Measurements from ENCODE around the gene APP.

APP gene

GRCh38 chr21:25911730-25912401 is 258.7 kb downstream of the APP start:
- in situ Hi-C loops (cut with MboI; ENCODE audit: low sequenced_read_pairs): no loop called here

GRCh38 chr21:25910809-25911208 is 259.8 kb downstream of the APP start:
- in situ Hi-C loops (cut with MboI; ENCODE audit: low sequenced_read_pairs): no loop called here

GRCh38 chr21:25909341-25909740 is 261.2 kb downstream of the APP start:
- in situ Hi-C loops (cut with MboI; ENCODE audit: low sequenced_read_pairs): no loop called here

GRCh38 chr21:25908495-25908894 is 262.1 kb downstream of the APP start:
- in situ Hi-C loops (cut with MboI; ENCODE audit: low sequenced_read_pairs): no loop called here

- in situ Hi-C loops (cut with MboI; ENCODE audit: low sequenced_read_pairs): no loop called here
These were observed 262.8 kb downstream of the APP start for GRCh38 chr21:25907573-25908275.

GRCh38 chr21:25906587-25906986 is 264.0 kb downstream of the APP start:
- in situ Hi-C loops (cut with MboI; ENCODE audit: low sequenced_read_pairs): no loop called here

GRCh38 chr21:25905126-25905525 is 265.4 kb downstream of the APP start:
- in situ Hi-C loops (cut with MboI; ENCODE audit: low sequenced_read_pairs): no loop called here

GRCh38 chr21:25904044-25904695 is 266.4 kb downstream of the APP start:
- in situ Hi-C loops (cut with MboI; ENCODE audit: low sequenced_read_pairs): no loop called here

GRCh38 chr21:25903607-25904006 is 267.0 kb downstream of the APP start:
- in situ Hi-C loops (cut with MboI; ENCODE audit: low sequenced_read_pairs): no loop called here

GRCh38 chr21:25901330-25901979 is 269.1 kb downstream of the APP start:
- in situ Hi-C loops (cut with MboI; ENCODE audit: low sequenced_read_pairs): no loop called here

GRCh38 chr21:25898671-25899070 is 271.9 kb downstream of the APP start:
- in situ Hi-C loops (cut with MboI; ENCODE audit: low sequenced_read_pairs): loop anchor here (25.0 kb wide), 1 partner anchor 814 kb away; no protein-coding TSS in a partner anchor

GRCh38 chr21:25897383-25897782 is 273.2 kb downstream of the APP start:
- in situ Hi-C loops (cut with MboI; ENCODE audit: low sequenced_read_pairs): loop anchor here (25.0 kb wide), 1 partner anchor 815 kb away; no protein-coding TSS in a partner anchor

GRCh38 chr21:25896501-25897056 is 274.0 kb downstream of the APP start:
- in situ Hi-C loops (cut with MboI; ENCODE audit: low sequenced_read_pairs): loop anchor here (25.0 kb wide), 1 partner anchor 816 kb away; no protein-coding TSS in a partner anchor

- in situ Hi-C loops (cut with MboI; ENCODE audit: low sequenced_read_pairs): loop anchor here (25.0 kb wide), 1 partner anchor 817 kb away; no protein-coding TSS in a partner anchor
These were observed 274.9 kb downstream of the APP start for GRCh38 chr21:25895565-25896205.

- in situ Hi-C loops (cut with MboI; ENCODE audit: low sequenced_read_pairs): loop anchor here (25.0 kb wide), 1 partner anchor 819 kb away; no protein-coding TSS in a partner anchor
These were observed 277.4 kb downstream of the APP start for GRCh38 chr21:25893191-25893590.

- in situ Hi-C loops (cut with MboI; ENCODE audit: low sequenced_read_pairs): loop anchor here (25.0 kb wide), 1 partner anchor 821 kb away; no protein-coding TSS in a partner anchor
These were observed 279.0 kb downstream of the APP start for GRCh38 chr21:25891596-25891995.

- in situ Hi-C loops (cut with MboI; ENCODE audit: low sequenced_read_pairs): loop anchor here (25.0 kb wide), 1 partner anchor 822 kb away; no protein-coding TSS in a partner anchor
These were observed 280.6 kb downstream of the APP start for GRCh38 chr21:25890001-25890400.

GRCh38 chr21:25888711-25889110 is 281.9 kb downstream of the APP start:
- in situ Hi-C loops (cut with MboI; ENCODE audit: low sequenced_read_pairs): loop anchor here (25.0 kb wide), 1 partner anchor 824 kb away; no protein-coding TSS in a partner anchor

GRCh38 chr21:25887646-25888306 is 282.8 kb downstream of the APP start:
- in situ Hi-C loops (cut with MboI; ENCODE audit: low sequenced_read_pairs): loop anchor here (25.0 kb wide), 1 partner anchor 825 kb away; no protein-coding TSS in a partner anchor

All from HL-60/S4 treated with retinoic acid at 250 ng/mL for 4 days and 3 days (cell line).